ENCODE measurements around the gene RASAL2.

GRCh38 chr1:178418284-178418955 lies 324.5 kb downstream of the RASAL2 start:
- TF ChIP-seq POLR2AphosphoS5 (IDR thresholded peaks at IDR 0.05; ENCODE audit: borderline replicate concordance, low read depth, low read length) = no peak
- TF ChIP-seq EZH2 (IDR thresholded peaks at IDR 0.05) = no peak
